NT2/D1 (cell line): ENCODE measurements around the gene POLR1H.

ENCODE experiments used
- DNase-seq: peaks from one replicate; pipeline ENCODE4 v3.0.0-alpha.2; 2011; ENCODE audit warnings: low read depth, low spot score
- H3K27me3 ChIP-seq: 2 replicates; pipeline ENCODE4 v1.6.0; 2011; ENCODE audit warnings: mild to moderate bottlenecking; ENCODE audit not compliant: insufficient read length, insufficient read depth
- H3K36me3 ChIP-seq: 2 replicates; pipeline ENCODE4 v1.6.1; 2011; ENCODE audit warnings: mild to moderate bottlenecking, low read length, mixed read lengths; ENCODE audit not compliant: insufficient read depth, insufficient read length
- H3K4me1 ChIP-seq: 2 replicates; pipeline ENCODE4 v1.5.1; 2011; ENCODE audit not compliant: insufficient read depth, insufficient read length
- H3K4me3 ChIP-seq: 2 replicates; pipeline ENCODE4 v1.5.1; 2011; ENCODE audit warnings: low read depth; ENCODE audit not compliant: insufficient read length
- H3K9ac ChIP-seq: 2 replicates; pipeline ENCODE4 v1.6.0; 2011; ENCODE audit warnings: low read depth; ENCODE audit not compliant: insufficient read length
- H3K9me3 ChIP-seq: 2 replicates; pipeline ENCODE4 v1.5.1; 2011; ENCODE audit warnings: mild to moderate bottlenecking, low read length; ENCODE audit not compliant: insufficient read depth
- SUZ12 ChIP-seq: IDR thresholded peaks from 2 replicates; pipeline ENCODE4 v1.6.1; 2011; ENCODE audit not compliant: insufficient read length, insufficient read depth; ENCODE audit errors: extremely low read depth
- YY1 ChIP-seq: IDR thresholded peaks from 2 replicates; pipeline ENCODE4 v1.6.1; 2011; ENCODE audit not compliant: insufficient read length, insufficient read depth
- ZNF274 ChIP-seq: IDR thresholded peaks from 2 replicates; pipeline ENCODE4 v1.6.1; 2011; ENCODE audit warnings: mild to moderate bottlenecking, low read depth, low read length

POLR1H gene

GRCh38 chr6:30111266-30111856, 50.3 kb downstream of the POLR1H start:
- no peak overlapping the region for H3K9ac ChIP-seq
- H3K4me3 ChIP-seq = no peak overlapping the region
- peaks cover 11% of the 10 kb centered on the region for H3K27me3 ChIP-seq
- DNase-seq = no peak
- H3K36me3 ChIP-seq = no peaks in the 10 kb centered on the region
- no peaks in the 10 kb centered on the region for H3K4me1 ChIP-seq
- TF ChIP-seq SUZ12 (no peak), ZNF274 (no peak), YY1 (no peak)
- no peaks in the 10 kb centered on the region for H3K9me3 ChIP-seq

- no peak overlapping the region for H3K9ac ChIP-seq
- no peak for TF ChIP-seq ZNF274
- H3K27me3 ChIP-seq = peaks cover 11% of the 10 kb centered on the region
- no peaks in the 10 kb centered on the region for H3K36me3 ChIP-seq
- DNase-seq = no peak
- no peaks in the 10 kb centered on the region for H3K4me1 ChIP-seq
- no peak overlapping the region for H3K4me3 ChIP-seq
- no peaks in the 10 kb centered on the region for H3K9me3 ChIP-seq
Observed at GRCh38 chr6:30112402-30112994, 51.4 kb downstream of the POLR1H start.

GRCh38 chr6:30113003-30113759, 52.1 kb downstream of the POLR1H start, which contains the start of gene TRIM31:
Gene TRIM31, minus strand, starts transcription at chr6:30113090. Its CDS starts 285 bp downstream, at chr6:30112805.
- peaks cover 11% of the 10 kb centered on the region for H3K27me3 ChIP-seq
- no peak for DNase-seq
- H3K9ac ChIP-seq = no peak within 1 kb of the TSS
- H3K4me3 ChIP-seq = no peak within 1 kb of the TSS
- no peaks in the 10 kb centered on the region for H3K9me3 ChIP-seq
- no peaks in the 10 kb centered on the region for H3K4me1 ChIP-seq
- H3K36me3 ChIP-seq = no peaks in the 10 kb centered on the region
- TF ChIP-seq YY1 (no peak), SUZ12 (no peak), ZNF274 (no peak)

GRCh38 chr6:30113841-30114240, 52.8 kb downstream of the POLR1H start:
- TF ChIP-seq ZNF274 (no peak), YY1 (no peak), SUZ12 (no peak)
- DNase-seq = no peak
- Histone ChIP-seq H3K9me3 (no peaks in the 10 kb centered on the region), H3K4me1 (no peaks in the 10 kb centered on the region), H3K36me3 (no peaks in the 10 kb centered on the region), H3K4me3 (no peak overlapping the region), H3K27me3 (peaks cover 11% of the 10 kb centered on the region), H3K9ac (no peak overlapping the region)
